ENCODE data around the gene VTI1A. TPM values are rescaled to one million over a fixed set of nuclear protein-coding genes. Genes with fewer than 3 reads are reported as not detected.
A peak's percentile ranks its signal among the peaks of the same experiment; 100 is the strongest.

Gene VTI1A
- total and polyA plus RNA-seq, 2 of the 8 experiments (the other 6 are each of a cell fraction or from before 2014, with no cell fraction given) = 6.0 to 20.0 TPM

GRCh38 chr10:112807013-112807412 lies 360.0 kb downstream of the VTI1A start:
- Histone ChIP-seq H4K5ac (ENCODE audit: insufficient read length, low read depth, low read length) (no peak overlapping the region), H3K4me2 (ENCODE audit: insufficient read depth in 1 of 2, low read depth in 2 of 2, low read length in 2 of 2) (no peak overlapping the region), H3K23me2 (ENCODE audit: low read depth, low read length) (no peaks in the 10 kb centered on the region), H3K9me3 (ENCODE audit: insufficient read depth in 2 of 2, low read depth in 1 of 2, low read length in 1 of 2) (no peaks in the 10 kb centered on the region), H4K8ac (ENCODE audit: extremely low read depth, insufficient read depth, low read length) (no peak overlapping the region), H3K56ac (replicated peaks; ENCODE audit: insufficient read length, low read depth, low read length) (no peak overlapping the region), H3K79me1 (ENCODE audit: low read depth, low read length) (no peaks in the 10 kb centered on the region), H2AFZ (ENCODE audit: low read length) (no peak overlapping the region), H2BK5ac (ENCODE audit: low read depth, low read length) (no peak overlapping the region), H3K14ac (ENCODE audit: insufficient read length) (no peak overlapping the region), H4K91ac (replicated peaks; ENCODE audit: insufficient read length, low read length) (no peak overlapping the region), H3K18ac (ENCODE audit: extremely low read depth, low read length) (no peak overlapping the region), H3K4me1 (replicated peaks in 1 of 4; ENCODE audit: control insufficient read depth in 3 of 4, insufficient read depth in 4 of 4, low read length in 3 of 4) (peaks cover 4 to 22% (median 16%) of the 10 kb centered on the region in 4 experiments), H3K27ac (ENCODE audit: low read depth, low read length) (no peak overlapping the region), H3K4ac (replicated peaks; ENCODE audit: insufficient read length, low read depth, low read length) (no peak overlapping the region), H3K27me3 (replicated peaks in 1 of 4; ENCODE audit: control insufficient read depth in 3 of 4, extremely low read depth in 1 of 4, insufficient read depth in 3 of 4, low read length in 3 of 4) (peaks cover 0 to 5% (median 0%) of the 10 kb centered on the region in 4 experiments; a peak in 1 of 7 replicates), H3K23ac (ENCODE audit: insufficient read length) (no peak overlapping the region), H3K79me2 (ENCODE audit: control insufficient read depth in 1 of 2, insufficient read depth in 2 of 2, low read length in 2 of 2) (no peaks in the 10 kb centered on the region), H3K4me3 (ENCODE audit: extremely low read depth in 1 of 4, insufficient read depth in 2 of 4, low read depth in 3 of 4, low read length in 4 of 4) (no peak overlapping the region), H2BK20ac (ENCODE audit: low read length) (0 out of 2 replicates have a peak overlapping the region, but pooled peaks have one; percentile 63), H3K36me3 (ENCODE audit: control insufficient read depth in 2 of 4, insufficient read depth in 4 of 4, low read length in 3 of 4) (no peaks in the 10 kb centered on the region; a peak in 1 of 8 replicates), H2AK5ac (ENCODE audit: low read depth, low read length) (peak overlapping the region; percentile 91), H2BK120ac (replicated peaks; ENCODE audit: low read depth, low read length) (no peak overlapping the region), H4K20me1 (replicated peaks in 1 of 2; ENCODE audit: control insufficient read depth in 1 of 2, insufficient read depth in 2 of 2, low read length in 2 of 2) (no peaks in the 10 kb centered on the region), H3K9ac (replicated peaks in 1 of 4; ENCODE audit: extremely low read depth in 1 of 4, low read depth in 3 of 4, low read length in 3 of 4) (no peak overlapping the region), H2BK15ac (ENCODE audit: low read length) (no peak overlapping the region), H2BK12ac (ENCODE audit: low read depth, low read length) (peak overlapping the region; percentile 86)
- CTCF ChIA-PET (ENCODE audit: partially characterized antibody) = interaction anchor here (0.7 to 1.1 kb wide), 3 partner anchors 15 to 96 kb away, joined by 3 read pairs; no protein-coding TSS in a partner anchor
- FAIRE-seq = no peak
- no peak for TF ChIP-seq EZH2 (IDR thresholded peaks at IDR 0.05; ENCODE audit: low read depth, low read length, severe bottlenecking)
- TF ChIP-seq CEBPB (IDR thresholded peaks at IDR 0.05; ENCODE audit: low read depth, low read length) = no peak
- peak in 1 of 2 experiments; percentile 23 for DNase-seq (ENCODE audit: low read depth in 1 of 2, low spot score in 2 of 2)
- WGBS, 2 experiments (ENCODE audit: extremely low coverage in 1 of 2, insufficient coverage in 1 of 2, insufficient read length in 1 of 2, insufficient replicate concordance in 2 of 2, low coverage in 1 of 2, low lambda C conversion rate in 2 of 2, missing lambda C conversion rate in 1 of 2) = 94% methylated on average over 8 of the region's 8 CpGs; no CpG with 5 or more reads in 1 of the 2 experiments
- POLR2A ChIA-PET (ENCODE audit: partially characterized antibody) = interaction anchor here (1.3 kb wide), 1 partner anchor 10 kb away, joined by 3 read pairs; no protein-coding TSS in a partner anchor
